ENCODE results near the gene ASB1. TPM values are rescaled to one million over a fixed set of nuclear protein-coding genes. Genes with fewer than 3 reads are reported as not detected.

Gene ASB1
- total RNA-seq, 2 experiments from 2014 or later = 29.9 to 33.7 TPM

DNA sequence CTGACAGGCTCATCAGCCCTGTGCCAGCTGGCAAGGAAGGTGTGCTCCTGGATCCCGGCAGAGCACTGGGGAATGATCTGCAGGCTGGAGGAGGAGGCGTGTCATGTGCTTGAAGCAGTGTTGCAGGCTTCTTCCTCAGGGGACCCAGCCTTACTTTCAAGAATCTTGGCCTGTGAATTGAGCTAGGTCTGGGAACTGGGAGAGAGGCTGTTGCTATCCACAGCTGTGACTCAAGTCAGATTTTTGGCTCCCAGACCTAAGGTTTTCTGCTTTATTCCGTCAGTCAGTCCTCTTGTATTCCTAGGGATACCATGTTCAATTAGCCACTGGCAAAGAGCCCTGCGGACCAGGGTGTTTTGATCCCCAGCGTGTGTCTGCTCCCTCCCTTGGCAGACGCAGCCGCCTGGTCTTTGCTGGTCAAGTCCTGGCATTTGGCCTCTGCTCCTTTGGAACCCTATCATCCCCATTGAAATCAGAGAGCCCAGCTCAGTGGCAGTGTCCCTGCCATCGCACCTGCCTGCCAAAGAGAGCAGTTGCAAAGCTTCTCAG lies 32.4 kb downstream of the ASB1 start:
- no peaks in the 10 kb centered on the region for H3K27me3 Mint-ChIP-seq (ENCODE audit: low read depth)
- intact Hi-C loops (cut with micrococcal nuclease) = no loop called here
- no peak overlapping the region for H3K27ac Mint-ChIP-seq
- H3K4me3 Mint-ChIP-seq = no peak overlapping the region
- DNase-seq = no peak
- CTCF ChIA-PET = interaction anchor here (1.1 to 2.6 kb wide), 3 partner anchors 88 to 92 kb away, joined by 3 to 27 read pairs (median 4); no protein-coding TSS in a partner anchor
- H3K9me3 Mint-ChIP-seq = peaks cover 12% of the 10 kb centered on the region
- H3K4me1 Mint-ChIP-seq (ENCODE audit: low read depth) = peaks cover 6% of the 10 kb centered on the region
- peaks cover 3% of the 10 kb centered on the region for H3K36me3 Mint-ChIP-seq (ENCODE audit: low read depth)

DNA sequence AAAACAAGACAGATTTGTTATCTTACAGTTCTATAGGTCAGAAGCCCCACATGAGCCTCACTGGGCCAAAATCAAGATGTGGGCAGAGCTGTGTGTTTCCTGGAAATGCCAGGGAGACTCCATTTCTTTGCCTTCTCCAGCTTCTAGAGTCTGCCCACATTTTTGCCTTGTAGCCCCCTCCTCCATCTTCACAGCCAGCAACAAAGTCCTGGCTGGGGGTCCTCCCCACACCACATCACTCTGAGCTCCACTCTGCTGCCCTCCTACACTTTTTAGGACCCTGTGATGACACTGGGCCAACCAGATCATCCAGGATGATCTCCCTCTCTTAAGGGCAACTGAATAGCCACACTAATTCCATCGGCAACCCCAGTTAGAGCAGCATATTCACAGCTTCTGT lies 34.3 kb downstream of the ASB1 start:
- CTCF ChIA-PET = interaction anchor here (0.6 to 2.6 kb wide), 8 partner anchors 17 to 139 kb away, joined by 3 to 27 read pairs (median 4); no protein-coding TSS in a partner anchor
- DNase-seq = no peak
- intact Hi-C loops (cut with micrococcal nuclease) = no loop called here
- Mint-ChIP-seq H3K4me1 (ENCODE audit: low read depth) (peaks cover 6% of the 10 kb centered on the region), H3K27me3 (ENCODE audit: low read depth) (no peaks in the 10 kb centered on the region), H3K27ac (no peak overlapping the region), H3K9me3 (peaks cover 9% of the 10 kb centered on the region), H3K36me3 (ENCODE audit: low read depth) (no peaks in the 10 kb centered on the region), H3K4me3 (no peak overlapping the region)

DNA sequence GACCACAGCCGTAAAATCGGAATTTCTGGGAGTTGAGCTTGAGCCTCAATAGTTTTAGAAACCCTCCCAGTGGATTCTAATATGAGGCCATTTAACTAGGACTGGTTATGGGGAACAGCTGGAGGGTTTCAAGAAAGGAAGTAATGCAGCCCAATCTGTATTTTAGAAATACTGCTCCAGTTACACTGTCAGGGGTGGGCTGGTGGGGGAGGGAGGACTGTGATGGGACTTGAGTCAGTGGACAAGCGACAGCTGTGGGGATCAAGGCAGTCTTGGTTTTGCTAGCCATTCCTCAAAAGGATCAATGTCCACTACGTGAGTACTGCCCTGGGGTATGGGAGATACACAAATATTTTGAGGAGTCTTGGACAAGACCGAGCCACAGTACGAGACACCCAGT lies 34.8 kb downstream of the ASB1 start:
- Mint-ChIP-seq H3K27ac (no peak overlapping the region), H3K4me1 (ENCODE audit: low read depth) (peaks cover 6% of the 10 kb centered on the region), H3K27me3 (ENCODE audit: low read depth) (no peaks in the 10 kb centered on the region), H3K4me3 (no peak overlapping the region), H3K36me3 (ENCODE audit: low read depth) (no peaks in the 10 kb centered on the region), H3K9me3 (peaks cover 5% of the 10 kb centered on the region)
- CTCF ChIA-PET = interaction anchor here (0.6 to 2.6 kb wide), 8 partner anchors 17 to 206 kb away, joined by 3 to 27 read pairs (median 4); no protein-coding TSS in a partner anchor
- intact Hi-C loops (cut with micrococcal nuclease) = no loop called here
- no peak for DNase-seq

DNA sequence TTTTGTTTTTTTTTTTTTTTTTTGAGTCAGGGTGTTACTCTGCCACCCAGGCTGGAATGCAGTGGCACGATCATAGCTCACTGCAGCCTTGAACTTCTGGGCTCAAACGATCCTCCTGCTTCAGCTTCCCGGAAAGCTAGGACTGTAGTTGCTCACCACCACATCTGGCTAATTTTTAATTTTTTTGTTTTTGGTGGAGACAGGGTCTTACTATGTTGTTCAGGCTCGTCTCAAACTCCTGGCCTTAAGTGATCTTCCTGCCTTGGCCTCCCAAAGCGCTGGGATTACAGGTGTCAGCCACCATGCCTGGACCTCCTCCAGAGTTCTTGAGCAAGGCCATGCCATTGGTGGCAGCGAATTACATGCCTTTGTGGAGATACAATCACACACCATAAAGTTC lies 35.2 kb downstream of the ASB1 start:
- intact Hi-C loops (cut with micrococcal nuclease) = loop anchor here (1.0 kb wide), 2 partner anchors 92 to 105 kb away; no protein-coding TSS in a partner anchor
- CTCF ChIA-PET = interaction anchor here (0.6 to 2.6 kb wide), 5 partner anchors 18 to 206 kb away, joined by 3 to 27 read pairs (median 4); no protein-coding TSS in a partner anchor
- DNase-seq = no peak
- Mint-ChIP-seq H3K9me3 (peaks cover under 1% of the 10 kb centered on the region), H3K4me3 (no peak overlapping the region), H3K27ac (no peak overlapping the region), H3K4me1 (ENCODE audit: low read depth) (peaks cover 6% of the 10 kb centered on the region), H3K27me3 (ENCODE audit: low read depth) (no peaks in the 10 kb centered on the region), H3K36me3 (ENCODE audit: low read depth) (no peaks in the 10 kb centered on the region)

DNA sequence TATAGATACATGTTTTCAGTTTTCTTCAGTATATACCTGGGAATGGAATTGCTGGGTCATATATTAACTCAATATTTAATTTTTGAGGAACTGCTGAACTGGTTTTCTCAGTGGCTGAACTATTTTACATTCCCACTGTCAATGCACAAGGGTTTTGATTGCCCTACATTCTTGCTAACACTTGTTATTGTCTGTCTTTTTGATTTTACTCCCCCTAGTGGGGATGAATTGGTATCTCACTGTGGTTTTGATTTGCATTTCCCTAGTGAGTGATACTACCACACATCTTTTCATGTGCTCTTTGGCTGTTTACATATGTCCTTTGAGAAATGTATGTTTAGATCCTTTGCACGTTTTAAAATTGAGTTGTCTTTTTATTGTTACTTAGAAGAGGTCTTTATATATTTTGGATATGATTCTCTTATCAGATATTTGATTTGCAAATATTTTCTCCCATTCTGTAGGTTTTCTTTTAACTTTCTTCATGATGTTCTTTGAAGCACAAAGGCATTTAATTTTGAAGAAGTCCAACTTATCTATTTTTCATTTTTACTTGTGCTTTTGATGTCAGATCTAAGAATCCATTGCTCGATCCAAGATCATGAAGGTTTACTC lies 36.2 kb downstream of the ASB1 start:
- Mint-ChIP-seq H3K27me3 (ENCODE audit: low read depth) (no peaks in the 10 kb centered on the region), H3K36me3 (ENCODE audit: low read depth) (no peaks in the 10 kb centered on the region), H3K27ac (no peak overlapping the region), H3K9me3 (no peaks in the 10 kb centered on the region), H3K4me1 (ENCODE audit: low read depth) (peaks cover 6% of the 10 kb centered on the region), H3K4me3 (no peak overlapping the region)
- CTCF ChIA-PET = interaction anchor here (0.6 to 2.4 kb wide), 3 partner anchors 93 to 140 kb away, joined by 3 to 27 read pairs (median 7); no protein-coding TSS in a partner anchor
- no peak for DNase-seq
- intact Hi-C loops (cut with micrococcal nuclease) = loop anchor here (1.0 kb wide), 2 partner anchors 93 to 106 kb away; no protein-coding TSS in a partner anchor

DNA sequence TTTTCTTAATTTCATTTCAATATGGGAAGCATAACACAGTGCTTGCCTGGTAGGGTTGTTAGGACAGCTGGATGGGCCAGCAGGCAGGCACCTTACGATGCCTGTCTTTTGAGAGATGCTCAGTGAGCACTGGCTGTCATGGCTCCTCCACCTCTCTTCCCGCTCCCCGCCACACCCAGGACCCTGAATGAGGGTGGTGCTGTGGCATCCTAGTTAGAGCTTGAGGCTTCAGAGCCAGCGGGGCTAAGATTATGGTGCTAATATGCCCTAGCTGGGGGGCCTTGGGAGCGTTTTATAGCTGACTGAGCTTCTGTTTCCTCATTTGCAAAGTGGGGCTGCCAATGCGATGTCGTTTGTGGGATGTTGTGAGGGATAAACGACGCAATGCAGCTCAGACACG lies 37.7 kb downstream of the ASB1 start:
- H3K27ac Mint-ChIP-seq = no peak overlapping the region
- intact Hi-C loops (cut with micrococcal nuclease) = no loop called here
- DNase-seq = no peak
- peaks cover 6% of the 10 kb centered on the region for H3K36me3 Mint-ChIP-seq (ENCODE audit: low read depth)
- peaks cover 6% of the 10 kb centered on the region for H3K4me1 Mint-ChIP-seq (ENCODE audit: low read depth)
- peaks cover 6% of the 10 kb centered on the region for H3K9me3 Mint-ChIP-seq
- CTCF ChIA-PET = interaction anchor here (0.8 to 2.4 kb wide), 5 partner anchors 9 to 107 kb away, joined by 3 to 27 read pairs (median 4); no protein-coding TSS in a partner anchor
- no peak overlapping the region for H3K4me3 Mint-ChIP-seq
- no peaks in the 10 kb centered on the region for H3K27me3 Mint-ChIP-seq (ENCODE audit: low read depth)

DNA sequence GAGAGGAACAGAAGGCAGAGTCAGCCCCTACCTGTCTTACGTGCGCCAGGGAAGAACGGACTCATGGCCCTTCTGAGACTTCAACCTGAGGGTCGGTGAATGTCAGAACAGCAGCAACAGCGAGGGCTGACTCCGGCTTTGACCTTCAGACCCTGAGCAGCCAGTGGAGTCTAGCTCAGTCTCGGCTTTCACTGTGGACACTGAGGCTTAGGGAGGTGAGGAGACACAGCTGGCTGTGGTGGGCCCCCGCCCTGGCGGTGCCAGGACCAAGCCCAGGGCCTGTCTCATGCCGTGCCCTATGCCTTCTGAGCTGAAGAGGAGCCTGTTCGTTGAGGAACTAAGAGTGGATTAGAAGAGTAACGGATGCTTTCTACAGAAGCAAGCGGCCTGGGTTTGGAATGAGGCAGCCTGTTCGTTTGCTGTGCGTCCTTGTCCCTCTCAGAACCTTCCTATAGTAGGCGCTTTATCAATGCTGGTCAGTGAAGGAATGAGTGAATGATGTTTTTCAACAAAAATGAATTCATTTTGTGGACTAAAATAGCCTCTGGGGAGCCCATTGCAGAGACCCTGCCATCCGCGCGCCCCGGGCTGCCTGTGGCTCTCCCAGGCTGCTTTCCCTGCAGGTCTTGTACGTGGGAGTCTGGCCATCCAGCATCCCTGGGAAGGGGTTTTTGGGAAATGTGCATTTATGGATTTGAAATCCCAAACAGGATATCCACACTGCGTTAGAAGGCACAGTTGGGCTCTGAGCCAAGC lies 38.9 kb downstream of the ASB1 start:
- H3K27ac Mint-ChIP-seq = no peak overlapping the region
- CTCF ChIA-PET = interaction anchor here (1.0 to 3.0 kb wide), 3 partner anchors 29 to 96 kb away, joined by 4 to 27 read pairs (median 8); no protein-coding TSS in a partner anchor
- intact Hi-C loops (cut with micrococcal nuclease) = no loop called here
- peaks cover 6% of the 10 kb centered on the region for H3K4me1 Mint-ChIP-seq (ENCODE audit: low read depth)
- no peak for DNase-seq
- H3K36me3 Mint-ChIP-seq (ENCODE audit: low read depth) = peaks cover 9% of the 10 kb centered on the region
- H3K9me3 Mint-ChIP-seq = peaks cover 12% of the 10 kb centered on the region
- no peaks in the 10 kb centered on the region for H3K27me3 Mint-ChIP-seq (ENCODE audit: low read depth)
- no peak overlapping the region for H3K4me3 Mint-ChIP-seq

DNA sequence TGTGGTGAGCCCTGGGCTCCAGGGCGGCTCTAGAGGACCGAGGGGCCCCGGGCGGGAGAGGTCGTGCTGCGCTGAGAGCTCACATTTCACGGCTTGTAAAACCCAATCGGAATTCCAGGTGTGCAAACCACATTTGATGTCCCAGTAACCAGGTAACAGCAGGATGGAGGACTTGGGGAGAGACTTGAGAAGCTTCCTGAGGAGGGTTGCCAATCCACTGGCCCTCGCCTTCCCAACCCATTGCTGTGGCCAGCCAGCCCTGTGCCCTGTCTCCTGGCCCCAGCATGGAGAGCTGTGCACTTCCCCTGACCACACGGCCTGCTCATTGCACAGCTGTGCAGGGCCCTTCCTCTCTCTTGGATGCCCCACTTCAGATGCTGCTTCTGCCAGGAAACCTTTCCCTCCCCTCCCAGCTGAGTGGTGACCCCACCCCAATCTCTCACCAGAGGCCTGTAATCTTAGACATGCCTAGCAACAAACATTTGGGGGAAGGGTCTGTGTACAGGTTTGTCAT lies 39.6 kb downstream of the ASB1 start:
- H3K9me3 Mint-ChIP-seq = peaks cover 15% of the 10 kb centered on the region
- intact Hi-C loops (cut with micrococcal nuclease) = no loop called here
- peaks cover 6% of the 10 kb centered on the region for H3K4me1 Mint-ChIP-seq (ENCODE audit: low read depth)
- peaks cover 9% of the 10 kb centered on the region for H3K36me3 Mint-ChIP-seq (ENCODE audit: low read depth)
- no peak overlapping the region for H3K27ac Mint-ChIP-seq
- no peak for DNase-seq
- no peaks in the 10 kb centered on the region for H3K27me3 Mint-ChIP-seq (ENCODE audit: low read depth)
- CTCF ChIA-PET = interaction anchor here (3.0 kb wide), 1 partner anchor 95 kb away, joined by 8 read pairs; no protein-coding TSS in a partner anchor
- no peak overlapping the region for H3K4me3 Mint-ChIP-seq

DNA sequence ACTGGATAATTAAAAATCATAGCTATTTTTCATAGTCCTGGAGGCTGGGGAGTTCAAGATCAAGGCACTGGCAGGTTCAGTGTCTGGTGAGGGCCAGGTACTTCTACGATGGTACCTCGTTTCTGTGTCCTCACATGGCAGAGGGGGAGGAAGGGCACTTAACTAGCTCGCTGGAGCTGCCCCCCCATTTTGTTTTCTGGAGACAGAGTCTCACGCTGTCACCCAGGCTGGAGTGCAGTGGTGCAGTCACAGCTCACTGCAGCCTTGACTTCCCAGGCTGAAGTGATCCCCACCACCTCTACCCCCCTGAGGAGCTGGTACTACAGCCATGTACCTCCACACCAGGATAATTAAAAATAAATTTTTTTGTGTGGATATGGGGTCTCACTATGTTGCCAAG lies 40.3 kb downstream of the ASB1 start:
- Mint-ChIP-seq H3K27me3 (ENCODE audit: low read depth) (no peaks in the 10 kb centered on the region), H3K27ac (no peak overlapping the region), H3K36me3 (ENCODE audit: low read depth) (peaks cover 11% of the 10 kb centered on the region), H3K4me3 (no peak overlapping the region), H3K9me3 (peaks cover 16% of the 10 kb centered on the region), H3K4me1 (ENCODE audit: low read depth) (peaks cover 6% of the 10 kb centered on the region)
- CTCF ChIA-PET = interaction anchor here (0.6 to 3.0 kb wide), 3 partner anchors 47 to 286 kb away, joined by 3 to 8 read pairs (median 3); no protein-coding TSS in a partner anchor
- DNase-seq = no peak
- intact Hi-C loops (cut with micrococcal nuclease) = no loop called here

DNA sequence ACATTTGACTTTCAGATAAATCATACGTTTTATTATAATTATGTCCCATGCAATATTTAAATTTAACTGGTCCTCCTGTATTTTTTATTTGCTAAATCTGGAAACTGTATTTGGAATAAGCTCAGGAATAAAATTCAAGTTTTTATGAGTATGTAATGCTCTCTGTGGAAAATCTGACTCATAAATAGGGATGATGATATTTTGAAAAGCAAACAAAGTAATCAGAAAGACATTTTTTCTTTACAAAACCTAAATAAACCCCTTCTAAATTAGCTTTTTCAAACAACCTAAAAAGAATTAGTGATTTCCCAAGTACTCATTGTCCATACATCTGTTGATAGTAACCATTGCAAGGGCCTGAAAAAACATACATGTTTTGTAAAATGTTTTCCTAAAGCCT lies 41.1 kb downstream of the ASB1 start:
- Mint-ChIP-seq H3K9me3 (peaks cover 22% of the 10 kb centered on the region), H3K4me1 (ENCODE audit: low read depth) (peaks cover 6% of the 10 kb centered on the region), H3K27me3 (ENCODE audit: low read depth) (no peaks in the 10 kb centered on the region), H3K36me3 (ENCODE audit: low read depth) (peaks cover 13% of the 10 kb centered on the region), H3K4me3 (no peak overlapping the region), H3K27ac (no peak overlapping the region)
- intact Hi-C loops (cut with micrococcal nuclease) = no loop called here
- CTCF ChIA-PET = interaction anchor here (0.6 to 3.0 kb wide), 3 partner anchors 46 to 285 kb away, joined by 3 to 8 read pairs (median 3); no protein-coding TSS in a partner anchor
- DNase-seq = no peak

DNA sequence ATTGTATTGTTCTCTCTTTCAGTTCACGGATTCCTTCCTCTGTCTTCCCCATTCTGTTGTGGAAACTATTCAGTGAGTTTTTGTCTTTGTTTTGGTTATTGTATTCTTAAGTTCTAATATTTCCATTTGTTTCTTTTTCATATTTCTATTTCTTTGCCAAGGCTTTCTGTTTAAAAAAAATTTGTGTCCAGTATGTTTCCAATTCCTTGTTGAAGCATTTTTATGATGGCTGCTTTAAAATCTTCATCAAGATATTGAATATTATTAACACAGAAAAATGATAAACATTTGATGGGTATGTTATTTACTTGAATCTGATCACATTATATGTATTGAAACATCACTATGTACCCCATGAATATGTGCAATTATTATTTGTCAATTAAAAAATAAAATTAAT lies 42.4 kb downstream of the ASB1 start:
- CTCF ChIA-PET = no interaction called here
- Mint-ChIP-seq H3K9me3 (peaks cover 34% of the 10 kb centered on the region), H3K4me1 (ENCODE audit: low read depth) (no peaks in the 10 kb centered on the region), H3K4me3 (no peak overlapping the region), H3K27ac (no peak overlapping the region), H3K36me3 (ENCODE audit: low read depth) (peaks cover 17% of the 10 kb centered on the region), H3K27me3 (ENCODE audit: low read depth) (no peaks in the 10 kb centered on the region)
- intact Hi-C loops (cut with micrococcal nuclease) = no loop called here
- no peak for DNase-seq

DNA sequence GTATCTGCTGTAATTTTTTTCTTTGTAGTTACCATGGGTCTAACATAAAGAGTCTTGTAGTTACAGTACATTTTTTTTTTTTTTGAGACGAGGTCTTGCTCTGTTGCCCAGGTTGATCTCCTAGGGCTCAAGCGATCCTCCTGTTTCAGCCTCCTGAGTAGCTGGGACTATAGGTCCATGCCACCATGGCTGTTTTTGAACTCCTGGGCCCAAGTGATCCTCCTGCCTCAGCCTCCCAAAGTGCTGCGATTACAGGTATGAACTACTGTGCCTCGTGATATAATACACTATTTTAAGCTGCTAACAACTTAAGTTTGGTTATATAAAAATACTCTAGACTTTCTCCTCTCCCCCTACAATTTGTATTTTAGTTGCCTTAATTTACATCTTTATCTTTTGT lies 46.3 kb downstream of the ASB1 start:
- no peaks in the 10 kb centered on the region for H3K27me3 Mint-ChIP-seq (ENCODE audit: low read depth)
- H3K27ac Mint-ChIP-seq = no peak overlapping the region
- H3K9me3 Mint-ChIP-seq = peaks cover 34% of the 10 kb centered on the region
- H3K4me3 Mint-ChIP-seq = no peak overlapping the region
- intact Hi-C loops (cut with micrococcal nuclease) = no loop called here
- peaks cover 19% of the 10 kb centered on the region for H3K36me3 Mint-ChIP-seq (ENCODE audit: low read depth)
- CTCF ChIA-PET = no interaction called here
- H3K4me1 Mint-ChIP-seq (ENCODE audit: low read depth) = no peaks in the 10 kb centered on the region
- DNase-seq = no peak
